Urothelium cell line (cell line): ENCODE results near the gene SELPLG.
"Not testable (repeated sequence)": the region's sequence is repeated elsewhere in the genome, so short reads cannot be mapped to it uniquely, and the experiment has no call there.

Source experiments
- DNase-seq: peaks from one replicate; pipeline ENCODE4 v3.0.0; 2011; ENCODE audit warnings: low spot score, mixed read lengths
- FAIRE-seq: peaks from 2 replicates; lab custom pipeline; 2011; peaks lifted over from hg19 to GRCh38; lab: Jason Lieb, UNC

The SELPLG gene, protein sequence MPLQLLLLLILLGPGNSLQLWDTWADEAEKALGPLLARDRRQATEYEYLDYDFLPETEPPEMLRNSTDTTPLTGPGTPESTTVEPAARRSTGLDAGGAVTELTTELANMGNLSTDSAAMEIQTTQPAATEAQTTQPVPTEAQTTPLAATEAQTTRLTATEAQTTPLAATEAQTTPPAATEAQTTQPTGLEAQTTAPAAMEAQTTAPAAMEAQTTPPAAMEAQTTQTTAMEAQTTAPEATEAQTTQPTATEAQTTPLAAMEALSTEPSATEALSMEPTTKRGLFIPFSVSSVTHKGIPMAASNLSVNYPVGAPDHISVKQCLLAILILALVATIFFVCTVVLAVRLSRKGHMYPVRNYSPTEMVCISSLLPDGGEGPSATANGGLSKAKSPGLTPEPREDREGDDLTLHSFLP

DNA sequence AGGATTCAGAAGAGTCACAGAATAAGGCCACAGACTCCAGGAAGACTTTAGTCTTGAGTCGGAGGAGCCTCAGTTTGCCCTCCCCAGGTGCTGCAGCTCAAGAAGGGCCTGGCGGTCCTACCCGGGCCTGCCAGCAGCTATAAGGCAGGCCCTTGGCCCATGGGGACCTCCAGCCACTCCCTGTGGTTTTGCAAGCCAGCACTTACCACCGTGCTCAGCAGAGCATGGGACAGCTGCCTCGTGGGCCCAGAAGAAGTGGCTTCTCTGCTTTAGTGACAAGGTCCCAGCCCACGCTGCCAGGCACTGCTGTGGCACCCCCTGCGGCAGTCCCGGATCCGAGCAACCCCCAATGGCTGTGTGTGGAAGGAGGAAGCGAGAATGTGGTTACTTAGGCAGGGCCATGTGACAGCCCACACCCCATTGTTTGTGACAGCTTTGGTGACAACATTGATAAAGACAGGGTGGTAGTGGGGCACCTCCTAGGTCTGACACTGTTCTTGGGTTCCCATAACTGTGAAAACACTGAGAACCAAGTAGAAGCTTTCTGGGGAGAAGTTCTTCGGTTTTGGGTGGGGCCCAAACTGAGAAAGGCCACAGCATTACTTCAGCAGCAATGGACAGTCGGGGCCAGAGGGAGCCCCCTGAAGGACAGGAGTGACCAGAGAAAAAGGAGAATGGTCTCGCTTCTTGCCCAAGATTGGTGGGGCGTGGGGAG, at the start of gene SELPLG:
SELPLG (minus strand) TSS at position 361 of the 715 bp plus-strand sequence. CDS start 9,587 bp downstream, outside the sequence.
- DNase-seq: no peak
- no peak for FAIRE-seq

DNA sequence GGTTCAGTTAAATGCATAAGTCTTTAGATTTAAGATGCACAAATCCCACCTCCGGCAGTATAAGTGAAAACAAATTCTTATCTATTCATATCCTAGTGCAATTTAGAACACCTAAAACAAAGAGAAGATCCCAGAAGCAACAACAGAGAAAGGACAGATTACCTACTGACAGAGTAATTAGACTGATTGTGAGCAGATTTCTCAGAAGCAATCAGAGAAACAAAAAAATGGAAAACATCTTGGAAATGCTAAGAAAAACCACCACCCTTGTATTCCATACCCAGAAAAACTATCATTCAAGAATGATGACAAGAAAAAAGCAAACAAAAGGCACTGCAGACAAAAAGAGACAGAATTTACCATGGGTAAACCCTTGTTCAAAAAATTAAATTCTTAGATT, 47.6 kb upstream of the SELPLG start:
- FAIRE-seq: no peak
- DNase-seq: no peak

DNA sequence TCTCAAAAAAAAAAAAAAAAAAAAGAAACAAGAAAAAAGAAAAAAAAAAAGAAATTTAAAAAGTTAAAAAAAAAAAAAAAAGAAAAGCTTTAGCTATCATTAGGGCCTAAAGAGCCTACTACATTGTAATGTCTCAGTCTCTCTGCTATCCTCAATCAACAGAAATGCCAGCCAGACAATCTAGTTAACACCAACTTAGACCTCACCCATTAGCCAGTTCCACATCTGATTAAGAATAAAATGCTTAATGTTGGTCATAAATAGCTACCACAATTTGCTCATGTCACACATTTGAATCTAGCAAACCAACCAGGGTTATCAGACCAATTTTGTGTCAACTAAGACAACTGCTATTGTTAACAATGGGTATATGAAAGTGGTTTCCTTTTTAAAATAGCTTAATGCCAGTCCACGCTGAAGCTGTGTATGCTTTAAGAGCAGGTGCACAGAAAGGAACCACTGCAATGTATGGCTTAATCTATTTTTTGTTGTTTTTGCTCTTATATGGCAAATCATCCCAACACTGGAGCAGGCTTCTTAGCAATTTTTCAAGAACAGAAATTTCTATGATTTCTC, 45.5 kb upstream of the SELPLG start:
- FAIRE-seq: no peak
- DNase-seq: no peak

DNA sequence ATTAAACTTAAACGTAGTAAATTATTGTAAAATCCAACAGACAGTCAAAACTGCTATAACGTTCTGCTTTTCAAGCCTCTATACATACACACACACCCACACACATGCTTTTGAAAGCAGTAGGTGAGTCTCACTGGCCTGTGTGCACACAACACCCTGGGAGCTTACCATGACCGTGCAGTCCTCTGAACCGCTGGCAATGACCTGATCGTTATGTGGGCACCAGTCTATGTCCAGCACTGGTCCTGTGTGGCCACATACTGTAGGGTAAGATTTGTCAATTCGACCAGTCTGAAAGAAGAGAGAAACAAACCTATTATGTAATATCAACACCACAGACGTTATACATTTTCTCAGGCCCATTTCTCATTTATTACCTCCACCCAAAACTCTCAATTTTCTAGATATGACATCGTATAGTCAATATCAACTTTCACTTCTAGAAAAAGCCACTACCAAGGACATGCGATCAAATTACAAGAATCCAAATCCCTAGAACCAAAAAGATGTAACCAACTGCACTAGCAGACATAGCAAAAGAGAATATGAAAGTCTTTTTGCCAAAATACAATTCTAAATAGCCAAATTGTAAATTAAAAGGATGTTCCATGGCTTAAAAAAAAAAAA, 44.5 kb upstream of the SELPLG start:
- FAIRE-seq (no peak), DNase-seq (no peak)

DNA sequence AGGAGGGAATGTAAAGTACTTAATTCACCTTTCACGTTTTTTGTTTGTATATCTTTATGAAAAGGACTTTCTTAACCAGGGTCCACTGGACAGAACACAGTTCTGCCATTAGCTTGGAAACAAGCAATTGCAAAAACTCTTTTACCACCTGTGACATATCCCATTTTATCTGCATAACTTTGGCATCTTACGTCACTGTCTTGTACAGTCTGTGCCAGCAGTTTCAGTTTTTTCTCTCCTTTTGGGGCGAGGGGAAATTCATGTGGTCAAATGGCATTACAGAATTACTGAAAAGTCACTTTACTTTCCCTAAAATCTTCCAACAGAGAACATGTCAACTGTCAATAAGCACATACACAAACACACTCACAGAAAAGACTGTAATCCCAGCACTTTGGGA, 43.7 kb upstream of the SELPLG start:
- FAIRE-seq (no peak), DNase-seq (no peak)

DNA sequence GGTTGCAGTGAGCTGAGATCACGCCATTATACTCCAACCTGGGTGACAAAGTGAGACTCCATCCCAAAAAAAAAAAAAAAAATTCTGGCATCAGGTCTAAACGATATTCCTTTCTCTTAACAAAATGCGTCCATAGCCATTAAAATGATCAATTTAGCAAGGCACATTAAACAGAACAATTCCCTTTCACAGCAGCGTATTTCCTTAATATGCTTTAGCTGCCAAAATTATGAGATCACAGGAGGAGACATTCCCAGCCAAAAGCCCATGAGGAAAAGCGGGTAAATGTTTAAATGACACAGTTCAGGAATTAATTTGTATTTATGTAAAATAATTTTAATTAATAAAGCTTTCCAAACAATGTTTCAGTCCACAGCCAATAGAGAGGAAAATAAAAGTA, 43.0 kb upstream of the SELPLG start:
- DNase-seq: no peak
- FAIRE-seq: no peak

DNA sequence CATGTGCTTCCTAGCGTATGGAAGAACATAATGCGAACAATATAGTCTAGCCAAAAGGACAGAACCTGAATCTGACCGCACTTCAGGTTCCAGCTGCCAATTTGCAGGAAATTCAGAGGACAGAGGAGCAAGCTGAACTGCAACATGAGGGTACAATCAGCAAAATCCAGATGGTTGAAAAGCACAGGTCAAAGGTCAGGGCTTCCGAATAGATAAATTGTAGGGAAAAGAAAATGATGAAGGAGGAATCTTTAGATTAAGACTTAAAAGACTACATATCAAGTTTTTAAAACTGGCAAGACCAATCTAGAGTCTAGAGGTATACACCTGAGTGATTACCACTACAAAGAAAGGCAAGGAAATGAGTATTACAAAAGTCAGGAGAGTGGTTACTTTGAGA, 42.1 kb upstream of the SELPLG start:
- DNase-seq: no peak
- FAIRE-seq: no peak

DNA sequence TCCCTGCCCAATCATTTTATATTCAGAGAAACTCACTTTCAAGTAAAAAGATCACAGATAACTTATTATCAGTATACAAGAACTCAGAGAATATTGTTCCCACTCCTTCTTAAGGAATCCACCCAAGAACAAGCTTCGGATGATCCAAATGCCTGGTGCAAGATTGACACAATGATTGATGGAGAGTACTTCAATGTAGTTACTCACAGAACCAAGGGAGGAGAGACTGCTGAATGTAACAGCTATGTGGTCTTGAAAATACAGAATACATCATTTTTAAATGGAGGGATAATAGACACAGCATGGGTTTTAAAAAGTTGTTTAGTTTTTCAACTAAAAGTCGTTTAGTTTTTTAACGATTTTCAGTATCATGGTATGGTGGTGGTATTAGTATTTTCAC, 38.4 kb upstream of the SELPLG start:
- FAIRE-seq (no peak), DNase-seq (no peak)

DNA sequence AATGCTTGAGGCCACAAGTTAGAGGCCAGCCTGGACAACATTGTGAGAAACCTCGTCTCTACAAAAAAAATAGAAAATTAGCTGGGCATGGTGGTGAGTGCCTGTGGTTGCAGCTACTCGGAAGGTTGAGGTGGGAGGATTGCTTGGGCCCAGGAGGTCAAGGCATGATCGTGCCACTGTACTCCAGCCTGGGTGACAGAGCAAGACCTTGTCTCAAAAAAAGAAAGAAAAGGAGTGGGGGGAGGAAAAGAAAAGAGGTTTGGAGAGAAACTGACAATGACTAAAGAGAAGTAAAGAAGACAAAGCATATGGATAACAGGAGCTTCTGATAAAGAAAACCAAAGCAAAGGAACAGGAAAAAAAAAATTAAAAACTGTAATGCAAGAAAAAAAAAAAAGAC, 37.4 kb upstream of the SELPLG start:
- FAIRE-seq: no peak

DNA sequence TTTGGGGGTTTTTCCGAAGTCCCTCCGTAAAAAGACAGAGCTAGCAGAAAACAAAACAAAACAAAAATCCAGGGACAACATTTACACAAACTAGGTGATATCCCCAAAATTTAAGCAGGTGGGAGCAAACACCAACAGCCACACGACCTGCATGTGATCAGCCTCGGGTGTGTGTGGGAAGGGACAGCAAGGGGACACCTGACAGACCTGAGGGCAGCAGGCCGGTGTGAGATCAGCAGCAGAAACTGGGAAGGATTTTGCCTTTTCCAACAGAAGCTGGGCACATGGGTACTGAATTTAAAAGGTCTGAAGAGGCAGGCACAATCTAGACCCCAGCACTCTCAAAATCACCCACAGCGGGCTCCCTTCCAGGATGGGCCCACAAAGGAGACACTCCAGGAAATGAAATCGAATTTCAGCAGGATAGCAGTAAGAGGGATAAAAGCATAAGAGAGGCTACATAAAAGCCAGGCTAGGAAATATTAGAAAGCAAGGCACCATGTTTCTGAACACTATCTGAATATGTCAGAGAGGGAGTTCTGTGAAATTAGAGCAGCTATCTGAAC, 36.5 kb upstream of the SELPLG start:
- DNase-seq: no peak
- FAIRE-seq: no peak

More for the DNA sequence above, 37.4 kb upstream of the SELPLG start:
- no peak for DNase-seq

DNA sequence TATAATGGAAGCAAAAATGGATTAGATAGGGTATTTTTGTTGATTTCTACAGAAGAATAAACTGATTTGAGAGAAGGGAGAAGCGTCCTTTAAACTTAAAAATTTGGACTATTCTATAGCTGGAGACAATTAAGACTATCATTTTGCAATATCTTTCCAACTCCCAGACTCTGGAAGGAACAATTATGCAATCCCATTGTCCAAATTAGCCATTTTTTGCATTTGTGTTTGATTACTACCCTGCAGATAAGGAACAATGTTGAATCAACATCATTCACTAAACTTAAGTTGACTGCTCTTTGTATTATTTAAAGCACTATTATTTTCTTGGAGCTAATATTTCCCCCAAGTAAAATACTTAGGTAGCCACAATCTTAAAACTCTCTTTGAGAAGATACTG, 34.8 kb upstream of the SELPLG start:
- DNase-seq: no peak

DNA sequence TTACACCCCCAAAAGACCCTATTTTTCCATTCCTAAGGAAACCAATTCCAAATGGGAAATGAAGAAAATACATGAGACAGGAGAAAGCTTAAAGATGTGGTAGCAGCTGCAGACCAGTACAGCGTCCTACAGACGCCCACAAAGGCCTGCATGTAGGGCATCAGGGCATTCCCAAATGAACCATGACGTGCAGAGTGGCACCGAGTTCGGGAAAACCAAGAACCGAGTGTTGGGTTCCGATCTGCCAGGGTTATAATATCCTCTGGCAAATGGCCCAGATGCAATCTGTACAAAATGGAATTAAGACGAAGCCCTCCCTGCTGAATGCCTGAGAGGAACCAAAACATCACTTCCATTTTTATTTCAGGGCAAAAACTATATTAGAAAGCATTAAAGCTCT, 34.4 kb upstream of the SELPLG start:
- FAIRE-seq (no peak), DNase-seq (no peak)

More for the DNA sequence above, 34.8 kb upstream of the SELPLG start:
- no peak for FAIRE-seq

DNA sequence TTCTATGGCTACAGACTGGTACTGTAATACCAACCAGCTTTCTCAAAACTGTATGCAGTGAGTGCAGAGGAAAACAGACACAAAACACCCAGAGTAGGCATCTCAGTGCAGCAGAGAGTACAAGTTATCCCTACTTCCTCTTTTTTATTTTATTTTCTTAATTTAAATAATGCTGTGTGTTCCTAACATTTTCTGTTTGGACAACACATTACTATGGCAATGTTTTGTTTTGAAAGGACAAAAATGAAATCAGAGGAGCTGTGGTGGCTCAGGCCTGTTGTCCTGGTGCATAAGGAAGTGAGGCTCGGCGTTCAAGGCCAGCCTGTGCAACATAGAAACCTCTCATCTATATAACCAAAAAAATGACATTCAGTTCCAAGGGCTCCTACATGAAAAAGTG, 33.7 kb upstream of the SELPLG start:
- FAIRE-seq: no peak

DNA sequence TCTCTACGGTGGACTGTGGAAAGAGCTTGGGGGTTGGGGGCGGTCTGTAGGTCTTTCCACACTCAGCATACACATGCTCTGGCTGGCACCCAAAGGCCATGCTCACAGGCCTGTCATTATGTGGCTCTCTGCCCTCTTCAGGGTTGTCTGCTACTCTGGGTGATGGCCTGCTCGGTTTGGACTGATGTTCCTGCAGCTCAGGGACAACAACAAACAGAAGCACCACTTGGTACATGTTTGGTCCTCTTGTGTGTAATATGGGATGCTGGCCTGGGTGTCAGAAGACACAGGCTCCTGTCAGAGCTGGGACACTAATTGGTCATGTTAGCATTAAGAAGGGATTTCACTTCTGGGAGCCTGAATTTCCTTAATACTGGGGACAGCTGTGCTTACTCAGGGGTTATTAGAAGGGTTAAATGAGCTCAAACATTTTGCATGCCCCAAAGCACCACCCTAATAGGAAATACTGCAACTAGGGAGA, 32.7 kb upstream of the SELPLG start:
- no peak for DNase-seq
- FAIRE-seq: no peak

More for the DNA sequence above, 33.7 kb upstream of the SELPLG start:
- no peak for DNase-seq

DNA sequence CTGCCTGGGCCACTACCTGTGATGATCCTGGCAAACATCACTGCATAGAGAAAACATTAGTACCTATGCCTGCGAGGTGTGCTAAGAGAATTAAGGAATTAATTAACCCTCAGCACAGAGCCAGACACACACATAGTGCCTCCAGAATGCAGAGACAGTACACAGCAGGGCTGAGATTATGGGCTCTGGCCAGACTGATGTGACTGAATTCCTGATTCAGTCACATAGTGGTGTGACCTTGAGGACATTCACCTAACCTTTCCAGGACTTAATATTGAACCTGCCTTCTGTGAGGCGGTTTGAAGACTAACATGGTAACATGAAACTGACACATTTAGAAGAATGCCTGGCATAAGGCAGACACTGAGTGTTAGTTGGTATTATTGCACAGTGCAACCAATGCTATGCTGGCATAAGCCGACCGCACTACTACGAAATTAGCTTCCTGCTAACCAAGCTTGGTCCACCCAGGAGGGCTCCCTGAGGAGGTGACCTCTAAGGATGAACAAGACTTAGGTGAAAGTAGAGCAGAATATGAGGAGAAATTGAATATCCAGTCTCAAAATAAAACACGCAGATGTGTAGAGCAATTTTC, 32.0 kb upstream of the SELPLG start:
- no peak for DNase-seq
- FAIRE-seq: no peak

DNA sequence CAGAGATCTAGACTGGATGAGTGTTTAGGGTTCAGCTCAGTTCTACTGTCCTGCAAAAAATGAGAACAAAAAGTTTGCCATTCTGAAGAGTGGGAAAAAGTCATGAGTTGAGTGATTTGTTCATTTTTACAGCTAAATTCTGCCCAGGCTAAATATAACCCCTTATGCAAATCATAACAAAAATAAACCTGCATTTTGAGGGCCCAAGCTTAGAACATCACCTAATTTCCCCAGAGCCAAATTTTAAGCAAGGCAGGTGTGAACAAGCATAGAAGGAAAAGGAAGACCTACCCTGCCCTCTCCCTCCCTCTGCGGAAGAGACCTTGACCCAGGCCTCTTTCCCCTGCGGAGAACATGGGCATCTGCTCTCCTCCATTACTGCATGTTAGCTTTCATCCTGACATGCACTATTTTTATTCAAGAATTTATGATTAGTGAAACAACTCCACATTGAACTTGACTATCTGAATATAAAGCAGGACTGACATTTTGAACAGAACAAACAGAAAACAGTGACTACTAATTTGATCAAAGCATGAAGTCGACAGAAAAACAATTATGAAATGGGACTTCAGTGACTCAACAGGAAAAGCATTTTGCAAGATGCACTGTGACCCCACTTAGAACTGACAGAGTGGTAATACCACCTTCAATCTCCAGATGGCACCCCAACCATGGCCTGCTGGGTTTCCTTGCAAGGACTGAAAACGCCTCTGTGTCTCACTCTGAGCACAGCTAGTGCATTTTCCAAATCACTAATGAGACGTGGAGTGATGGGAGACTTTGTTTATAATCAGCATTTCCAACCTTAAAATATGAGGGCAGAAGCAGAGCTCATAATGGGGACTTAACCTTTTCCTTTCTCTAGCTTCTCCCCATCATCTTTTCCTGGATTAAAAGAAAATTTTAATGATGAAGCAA, 30.9 kb upstream of the SELPLG start:
- peak; percentile 65 for DNase-seq
- FAIRE-seq: no peak

DNA sequence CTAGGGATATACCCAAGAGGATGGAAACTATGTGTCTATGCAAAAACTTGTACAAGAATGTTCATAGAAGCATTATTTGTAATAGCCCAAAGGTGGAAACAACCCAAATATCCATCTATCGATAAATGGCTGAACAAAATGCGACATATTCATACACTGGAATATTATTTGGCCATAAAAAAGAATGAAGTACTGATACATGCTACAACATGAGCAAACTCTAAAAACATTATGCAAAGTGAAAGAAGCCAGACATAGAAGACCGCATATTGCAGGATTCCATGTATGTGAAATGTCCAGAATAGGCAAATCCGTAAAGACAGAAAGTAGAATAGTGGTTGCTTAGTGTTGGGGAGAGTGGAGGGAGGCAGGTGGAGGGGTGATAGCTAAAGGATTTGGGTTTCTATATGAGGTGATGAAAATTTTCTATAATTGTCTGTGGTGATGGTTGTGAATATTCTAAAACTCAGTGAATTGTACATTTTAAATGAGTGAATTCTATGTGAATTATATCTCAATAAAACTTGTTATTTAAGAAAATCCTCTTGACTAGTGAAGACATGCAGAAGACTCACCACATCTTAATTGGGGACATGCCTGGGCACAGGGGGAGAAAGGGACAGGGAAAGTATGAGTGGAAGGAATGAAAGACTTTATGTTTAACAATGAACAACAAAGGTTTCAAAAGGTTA, 29.8 kb upstream of the SELPLG start:
- FAIRE-seq (no peak), DNase-seq (no peak)

DNA sequence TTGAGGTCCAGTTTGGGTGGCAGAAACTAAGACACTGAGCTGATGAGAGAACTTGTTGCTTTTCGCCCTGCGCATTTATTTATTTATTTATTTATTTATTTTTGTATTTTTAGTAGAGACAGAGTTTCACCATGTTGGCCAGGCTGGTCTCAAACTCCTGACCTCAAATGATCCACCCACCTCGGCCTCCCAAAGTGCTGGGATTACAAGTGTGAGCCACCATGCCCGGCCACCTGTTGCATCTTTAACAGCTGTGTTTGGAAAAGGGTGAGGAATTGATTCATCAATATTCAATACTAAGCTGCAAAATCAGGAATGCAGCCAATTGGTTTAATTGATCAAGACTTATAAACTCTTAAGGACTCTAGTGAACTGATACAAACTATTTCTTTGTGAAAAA, 24.4 kb upstream of the SELPLG start:
- DNase-seq, FAIRE-seq: not testable (repeated sequence)
